Testis (tissue), 2 donors: ENCODE measurements around the gene GLG1.

Experiments used
- CTCF ChIP-seq, 3 experiments: fragments of 450-650 bp in 2 of 3; fragments of 200-600 bp in 1 of 3; sonication (generic) in 1 of 3; IDR thresholded peaks; one replicate each; pipeline ENCODE4 v1.5.1; 2016 to 2019; ENCODE audit warnings: antibody characterized with exemption in 3 of 3, mild to moderate bottlenecking in 2 of 3, moderate library complexity in 1 of 3
- POLR2A ChIP-seq: fragments of 450-650 bp; IDR thresholded peaks from one replicate; pipeline ENCODE4 v1.6.1; 2017; ENCODE audit warnings: antibody characterized with exemption, mild to moderate bottlenecking, moderate library complexity

- TF ChIP-seq CTCF (IDR thresholded peaks at IDR 0.05) (no peak), POLR2A (no peak)
Observed at GRCh38 chr16:74460542-74460941, 146.4 kb downstream of the GLG1 start.
